ENCODE measurements around the gene CMTR1.

Gene CMTR1

DNA sequence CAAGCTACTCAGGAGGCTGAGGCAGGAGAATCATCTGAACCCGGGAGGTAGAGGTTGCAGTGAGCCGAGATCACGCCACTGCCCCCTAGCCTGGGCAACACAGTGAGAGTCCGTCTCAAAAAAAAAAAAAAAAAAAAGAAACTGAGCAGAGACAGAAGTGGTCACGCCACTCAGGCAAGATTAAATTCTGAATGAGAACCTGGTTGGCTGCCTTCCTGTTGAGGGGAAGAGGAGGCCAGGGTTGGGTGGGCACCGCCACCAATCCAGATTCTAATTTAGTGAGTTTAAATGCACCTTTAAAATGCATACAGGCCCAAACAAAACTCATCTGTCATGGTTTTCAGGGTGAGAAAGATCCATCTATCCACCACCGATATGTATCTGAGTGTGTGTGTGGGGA is 90.4 kb downstream of the CMTR1 start:
- no peak for DNase-seq (ENCODE audit: low read depth in 1 of 2, low spot score in 1 of 2)
- Histone ChIP-seq H3K4me3 (replicated peaks; ENCODE audit: insufficient read depth, low read length) (no peak overlapping the region), H3K27me3 (ENCODE audit: insufficient read depth, poor library complexity, severe bottlenecking) (peaks cover 6% of the 10 kb centered on the region), H3K27ac (replicated peaks) (no peak overlapping the region)
- TF ChIP-seq, protein P1, sequence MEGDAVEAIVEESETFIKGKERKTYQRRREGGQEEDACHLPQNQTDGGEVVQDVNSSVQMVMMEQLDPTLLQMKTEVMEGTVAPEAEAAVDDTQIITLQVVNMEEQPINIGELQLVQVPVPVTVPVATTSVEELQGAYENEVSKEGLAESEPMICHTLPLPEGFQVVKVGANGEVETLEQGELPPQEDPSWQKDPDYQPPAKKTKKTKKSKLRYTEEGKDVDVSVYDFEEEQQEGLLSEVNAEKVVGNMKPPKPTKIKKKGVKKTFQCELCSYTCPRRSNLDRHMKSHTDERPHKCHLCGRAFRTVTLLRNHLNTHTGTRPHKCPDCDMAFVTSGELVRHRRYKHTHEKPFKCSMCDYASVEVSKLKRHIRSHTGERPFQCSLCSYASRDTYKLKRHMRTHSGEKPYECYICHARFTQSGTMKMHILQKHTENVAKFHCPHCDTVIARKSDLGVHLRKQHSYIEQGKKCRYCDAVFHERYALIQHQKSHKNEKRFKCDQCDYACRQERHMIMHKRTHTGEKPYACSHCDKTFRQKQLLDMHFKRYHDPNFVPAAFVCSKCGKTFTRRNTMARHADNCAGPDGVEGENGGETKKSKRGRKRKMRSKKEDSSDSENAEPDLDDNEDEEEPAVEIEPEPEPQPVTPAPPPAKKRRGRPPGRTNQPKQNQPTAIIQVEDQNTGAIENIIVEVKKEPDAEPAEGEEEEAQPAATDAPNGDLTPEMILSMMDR (IDR thresholded peaks at IDR 0.05; ENCODE audit: insufficient read depth, low read length): no peak
- TF ChIP-seq GABPA (IDR thresholded peaks at IDR 0.05; ENCODE audit: low read depth): no peak
- no peak for TF ChIP-seq SPI1 (IDR thresholded peaks at IDR 0.05; ENCODE audit: borderline replicate concordance, low read depth)
- TF ChIP-seq, protein P2, sequence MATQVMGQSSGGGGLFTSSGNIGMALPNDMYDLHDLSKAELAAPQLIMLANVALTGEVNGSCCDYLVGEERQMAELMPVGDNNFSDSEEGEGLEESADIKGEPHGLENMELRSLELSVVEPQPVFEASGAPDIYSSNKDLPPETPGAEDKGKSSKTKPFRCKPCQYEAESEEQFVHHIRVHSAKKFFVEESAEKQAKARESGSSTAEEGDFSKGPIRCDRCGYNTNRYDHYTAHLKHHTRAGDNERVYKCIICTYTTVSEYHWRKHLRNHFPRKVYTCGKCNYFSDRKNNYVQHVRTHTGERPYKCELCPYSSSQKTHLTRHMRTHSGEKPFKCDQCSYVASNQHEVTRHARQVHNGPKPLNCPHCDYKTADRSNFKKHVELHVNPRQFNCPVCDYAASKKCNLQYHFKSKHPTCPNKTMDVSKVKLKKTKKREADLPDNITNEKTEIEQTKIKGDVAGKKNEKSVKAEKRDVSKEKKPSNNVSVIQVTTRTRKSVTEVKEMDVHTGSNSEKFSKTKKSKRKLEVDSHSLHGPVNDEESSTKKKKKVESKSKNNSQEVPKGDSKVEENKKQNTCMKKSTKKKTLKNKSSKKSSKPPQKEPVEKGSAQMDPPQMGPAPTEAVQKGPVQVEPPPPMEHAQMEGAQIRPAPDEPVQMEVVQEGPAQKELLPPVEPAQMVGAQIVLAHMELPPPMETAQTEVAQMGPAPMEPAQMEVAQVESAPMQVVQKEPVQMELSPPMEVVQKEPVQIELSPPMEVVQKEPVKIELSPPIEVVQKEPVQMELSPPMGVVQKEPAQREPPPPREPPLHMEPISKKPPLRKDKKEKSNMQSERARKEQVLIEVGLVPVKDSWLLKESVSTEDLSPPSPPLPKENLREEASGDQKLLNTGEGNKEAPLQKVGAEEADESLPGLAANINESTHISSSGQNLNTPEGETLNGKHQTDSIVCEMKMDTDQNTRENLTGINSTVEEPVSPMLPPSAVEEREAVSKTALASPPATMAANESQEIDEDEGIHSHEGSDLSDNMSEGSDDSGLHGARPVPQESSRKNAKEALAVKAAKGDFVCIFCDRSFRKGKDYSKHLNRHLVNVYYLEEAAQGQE (IDR thresholded peaks at IDR 0.05; ENCODE audit: insufficient replicate concordance, low read depth): no peak
- TF ChIP-seq POLR2AphosphoS5 (IDR thresholded peaks at IDR 0.05; ENCODE audit: low read depth): no peak

DNA sequence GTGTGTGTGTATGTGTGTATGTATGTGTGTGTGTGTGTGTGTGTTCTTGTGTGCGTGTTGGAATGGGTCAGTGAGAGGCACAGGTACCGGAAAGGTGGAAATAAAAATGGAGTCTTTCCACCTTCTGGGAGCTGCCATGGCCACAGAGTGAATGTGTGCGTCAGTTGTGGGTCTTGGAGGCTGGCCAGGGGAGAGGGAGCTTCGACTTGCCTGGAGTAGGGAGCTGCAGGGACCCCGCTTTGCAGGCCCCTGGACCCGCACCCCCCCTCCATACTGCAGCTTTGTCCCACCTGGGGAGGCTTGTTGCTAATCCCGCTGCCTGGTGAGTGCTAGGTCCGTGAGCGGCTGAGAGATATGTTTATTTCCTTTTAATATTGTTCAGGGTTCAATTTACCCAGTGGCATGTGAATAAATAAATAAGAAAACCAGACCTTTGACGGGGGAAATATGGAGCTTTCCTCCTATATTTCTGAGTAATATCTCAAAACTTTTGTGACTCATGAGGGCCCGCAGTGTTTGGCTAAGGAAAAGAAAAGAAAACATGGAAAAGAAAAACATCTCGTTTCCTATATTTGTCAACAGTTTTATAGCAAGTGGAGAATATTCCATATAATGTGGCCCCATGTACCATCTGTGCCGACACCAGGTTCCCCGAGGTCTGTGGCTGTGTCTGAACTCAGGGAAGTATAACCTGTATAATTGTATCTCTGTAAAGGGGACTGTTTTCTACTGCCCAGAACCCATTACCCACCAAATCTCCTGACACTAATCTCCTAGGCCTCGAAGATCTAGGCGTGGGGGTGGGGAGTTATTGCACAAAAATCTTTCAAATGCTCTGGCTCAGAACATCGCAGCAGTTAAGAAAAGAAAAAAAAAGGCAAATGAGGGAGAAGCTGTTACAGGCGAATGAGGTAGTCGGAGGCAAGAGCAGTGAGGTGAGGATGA is 91.3 kb downstream of the CMTR1 start:
- no peak for DNase-seq (ENCODE audit: low read depth in 1 of 2, low spot score in 1 of 2)
- TF ChIP-seq, protein P1 (IDR thresholded peaks at IDR 0.05; ENCODE audit: insufficient read depth, low read length): no peak
- TF ChIP-seq GABPA (IDR thresholded peaks at IDR 0.05; ENCODE audit: low read depth) (no peak), SPI1 (IDR thresholded peaks at IDR 0.05; ENCODE audit: borderline replicate concordance, low read depth) (no peak), POLR2AphosphoS5 (IDR thresholded peaks at IDR 0.05; ENCODE audit: low read depth) (no peak)
- TF ChIP-seq, protein P2 (IDR thresholded peaks at IDR 0.05; ENCODE audit: insufficient replicate concordance, low read depth): no peak
- Histone ChIP-seq H3K27me3 (ENCODE audit: insufficient read depth, poor library complexity, severe bottlenecking) (peaks cover 6% of the 10 kb centered on the region), H3K27ac (replicated peaks) (no peak overlapping the region), H3K4me3 (replicated peaks; ENCODE audit: insufficient read depth, low read length) (no peak overlapping the region)

DNA sequence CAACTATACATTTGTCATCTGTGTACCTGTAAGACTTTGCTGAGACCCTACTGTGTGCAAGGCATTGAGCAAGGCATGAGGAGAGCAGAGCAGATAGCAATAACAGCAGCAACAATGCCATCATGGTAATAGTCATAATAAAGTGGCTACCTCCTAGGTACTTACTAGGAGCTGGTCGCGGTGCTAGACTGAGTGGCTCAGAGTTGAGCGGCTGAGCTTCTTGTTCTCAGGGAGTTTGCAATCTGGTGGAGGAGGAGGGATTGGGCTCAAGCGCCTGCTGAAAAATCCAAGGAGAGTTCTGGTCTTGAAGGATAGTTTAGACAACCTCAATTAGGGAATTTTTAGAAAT is 91.9 kb downstream of the CMTR1 start:
- no peak overlapping the region for H3K27ac ChIP-seq (replicated peaks)
- peaks cover 6% of the 10 kb centered on the region for H3K27me3 ChIP-seq (ENCODE audit: insufficient read depth, poor library complexity, severe bottlenecking)
- no peak overlapping the region for H3K4me3 ChIP-seq (replicated peaks; ENCODE audit: insufficient read depth, low read length)
- TF ChIP-seq, protein P2 (IDR thresholded peaks at IDR 0.05; ENCODE audit: insufficient replicate concordance, low read depth): no peak
- no peak for TF ChIP-seq GABPA (IDR thresholded peaks at IDR 0.05; ENCODE audit: low read depth)
- TF ChIP-seq SPI1 (IDR thresholded peaks at IDR 0.05; ENCODE audit: borderline replicate concordance, low read depth): no peak
- TF ChIP-seq, protein P1 (IDR thresholded peaks at IDR 0.05; ENCODE audit: insufficient read depth, low read length): no peak
- TF ChIP-seq POLR2AphosphoS5 (IDR thresholded peaks at IDR 0.05; ENCODE audit: low read depth): no peak
- no peak for DNase-seq (ENCODE audit: low read depth in 1 of 2, low spot score in 1 of 2)
